ENCODE results near the gene PDK2. TPM values are rescaled to one million over a fixed set of nuclear protein-coding genes. Genes with fewer than 3 reads are reported as not detected.
A peak's percentile ranks its signal among the peaks of the same experiment; 100 is the strongest.

The PDK2 gene
- total RNA-seq, 6 experiments from 2014 or later: 26.6 to 35.6 (median 29.6) TPM

DNA sequence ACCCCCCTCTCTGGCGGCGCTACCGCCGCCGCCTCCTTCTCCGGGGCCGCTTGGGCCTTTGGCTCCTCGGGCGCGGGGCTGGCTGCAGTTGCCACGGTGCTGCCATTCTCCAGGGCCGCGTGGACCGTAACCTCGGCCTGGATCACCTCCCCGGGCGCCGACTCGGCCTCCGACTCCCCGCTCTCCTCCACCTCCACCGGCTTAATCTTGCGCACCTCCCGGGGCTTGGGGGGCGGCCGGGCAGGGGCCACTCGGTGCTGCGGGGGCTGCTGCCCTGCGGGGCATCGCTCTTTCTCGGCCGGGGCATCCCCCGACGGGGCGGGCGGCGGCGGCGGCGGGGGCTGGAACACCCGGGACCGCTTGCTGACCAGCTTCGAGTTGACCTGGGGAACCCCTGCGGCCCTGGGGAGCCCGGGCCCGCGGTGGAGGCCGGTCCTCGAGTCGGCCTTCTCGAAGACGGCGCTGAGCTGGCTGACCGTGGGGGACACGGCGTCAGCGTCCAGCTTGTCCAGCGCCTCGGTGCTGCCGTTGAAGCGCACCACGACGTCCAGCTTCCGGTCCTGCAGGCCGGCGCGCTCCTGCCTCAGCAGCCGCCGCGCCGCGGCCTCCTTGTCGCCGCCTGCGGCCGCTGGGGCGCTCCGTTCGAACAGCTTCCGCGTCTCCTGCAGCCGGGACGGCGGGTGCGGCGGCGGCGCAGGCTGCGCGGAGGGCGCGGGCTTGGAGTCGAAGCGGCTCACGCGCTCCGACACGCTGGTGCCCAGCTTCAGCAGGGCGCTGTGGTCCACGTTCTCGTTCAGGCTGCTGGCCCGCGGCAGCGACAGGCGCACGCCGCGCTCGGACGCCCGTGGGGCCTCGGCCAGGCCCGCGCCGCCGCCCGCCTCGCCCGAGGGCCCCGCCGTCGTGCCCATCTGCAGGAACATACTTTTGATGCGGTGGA lies 54.5 kb downstream of the PDK2 start:
- Mint-ChIP-seq H3K4me1 (ENCODE audit: low read depth) (peaks cover 50% of the 10 kb centered on the region), H3K4me3 (peak overlapping the region; percentile 94), H3K27me3 (ENCODE audit: insufficient read depth) (peaks cover 2% of the 10 kb centered on the region), H3K36me3 (ENCODE audit: low read depth) (0 out of 2 replicates have a peak, but pooled peaks cover under 1% of the 10 kb centered on the region), H3K9me3 (no peaks in the 10 kb centered on the region), H3K27ac (peak overlapping the region; percentile 87)
- TF ChIP-seq, protein P1, sequence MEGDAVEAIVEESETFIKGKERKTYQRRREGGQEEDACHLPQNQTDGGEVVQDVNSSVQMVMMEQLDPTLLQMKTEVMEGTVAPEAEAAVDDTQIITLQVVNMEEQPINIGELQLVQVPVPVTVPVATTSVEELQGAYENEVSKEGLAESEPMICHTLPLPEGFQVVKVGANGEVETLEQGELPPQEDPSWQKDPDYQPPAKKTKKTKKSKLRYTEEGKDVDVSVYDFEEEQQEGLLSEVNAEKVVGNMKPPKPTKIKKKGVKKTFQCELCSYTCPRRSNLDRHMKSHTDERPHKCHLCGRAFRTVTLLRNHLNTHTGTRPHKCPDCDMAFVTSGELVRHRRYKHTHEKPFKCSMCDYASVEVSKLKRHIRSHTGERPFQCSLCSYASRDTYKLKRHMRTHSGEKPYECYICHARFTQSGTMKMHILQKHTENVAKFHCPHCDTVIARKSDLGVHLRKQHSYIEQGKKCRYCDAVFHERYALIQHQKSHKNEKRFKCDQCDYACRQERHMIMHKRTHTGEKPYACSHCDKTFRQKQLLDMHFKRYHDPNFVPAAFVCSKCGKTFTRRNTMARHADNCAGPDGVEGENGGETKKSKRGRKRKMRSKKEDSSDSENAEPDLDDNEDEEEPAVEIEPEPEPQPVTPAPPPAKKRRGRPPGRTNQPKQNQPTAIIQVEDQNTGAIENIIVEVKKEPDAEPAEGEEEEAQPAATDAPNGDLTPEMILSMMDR (IDR thresholded peaks at IDR 0.05): 0 out of 2 replicates have a peak, but pooled peaks have one; percentile 15
- DNase-seq: no peak

DNA sequence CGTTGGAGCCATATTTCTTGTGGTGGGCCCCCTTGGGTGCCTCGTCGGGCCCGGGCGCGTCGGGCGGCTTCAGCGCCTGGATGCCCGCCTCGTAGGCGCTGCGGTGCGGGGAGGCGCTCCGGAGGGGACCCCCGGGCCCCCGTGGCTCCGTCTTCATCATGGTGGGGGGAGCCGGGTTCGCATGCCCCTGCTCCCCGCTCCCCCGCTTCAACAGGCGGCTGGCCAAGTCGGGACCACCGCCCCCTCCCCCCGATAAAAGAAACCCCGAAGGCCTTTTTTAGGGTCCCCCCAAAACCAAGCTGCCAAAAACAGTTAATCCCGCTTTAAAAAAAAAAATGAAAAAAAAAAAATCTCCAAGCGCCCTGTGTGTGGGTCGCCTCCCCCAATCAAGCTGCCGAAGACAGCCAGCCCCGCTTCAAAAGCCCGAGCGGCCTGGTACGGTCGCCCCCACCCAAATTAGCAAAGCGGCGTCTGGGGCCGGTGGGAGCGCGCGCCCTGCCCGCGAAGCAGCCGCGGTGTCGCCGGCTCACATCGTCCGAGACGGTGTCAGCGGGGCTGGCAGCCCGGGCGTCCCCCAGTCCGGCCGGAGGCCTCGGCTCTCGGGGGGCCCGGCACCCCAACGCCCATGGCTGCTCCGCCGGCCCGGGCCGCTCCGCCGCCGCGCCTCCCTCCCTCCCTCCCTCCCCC lies 55.3 kb downstream of the PDK2 start, which contains the start of gene PPP1R9B:
Gene PPP1R9B (minus strand): TSS at position 324 of the 687 bp plus-strand sequence. CDS start 164 bp downstream, at position 160.
- no peak for DNase-seq
- H3K36me3 Mint-ChIP-seq (ENCODE audit: low read depth): no peaks in the 10 kb centered on the region
- H3K4me1 Mint-ChIP-seq (ENCODE audit: low read depth): peaks cover 50% of the 10 kb centered on the region
- H3K9me3 Mint-ChIP-seq: no peaks in the 10 kb centered on the region
- peak within 1 kb of the TSS; percentile 94 for H3K4me3 Mint-ChIP-seq
- TF ChIP-seq, protein P1 (IDR thresholded peaks at IDR 0.05): no peak
- peaks cover 2% of the 10 kb centered on the region for H3K27me3 Mint-ChIP-seq (ENCODE audit: insufficient read depth)
- H3K27ac Mint-ChIP-seq: peak within 1 kb of the TSS; percentile 97

DNA sequence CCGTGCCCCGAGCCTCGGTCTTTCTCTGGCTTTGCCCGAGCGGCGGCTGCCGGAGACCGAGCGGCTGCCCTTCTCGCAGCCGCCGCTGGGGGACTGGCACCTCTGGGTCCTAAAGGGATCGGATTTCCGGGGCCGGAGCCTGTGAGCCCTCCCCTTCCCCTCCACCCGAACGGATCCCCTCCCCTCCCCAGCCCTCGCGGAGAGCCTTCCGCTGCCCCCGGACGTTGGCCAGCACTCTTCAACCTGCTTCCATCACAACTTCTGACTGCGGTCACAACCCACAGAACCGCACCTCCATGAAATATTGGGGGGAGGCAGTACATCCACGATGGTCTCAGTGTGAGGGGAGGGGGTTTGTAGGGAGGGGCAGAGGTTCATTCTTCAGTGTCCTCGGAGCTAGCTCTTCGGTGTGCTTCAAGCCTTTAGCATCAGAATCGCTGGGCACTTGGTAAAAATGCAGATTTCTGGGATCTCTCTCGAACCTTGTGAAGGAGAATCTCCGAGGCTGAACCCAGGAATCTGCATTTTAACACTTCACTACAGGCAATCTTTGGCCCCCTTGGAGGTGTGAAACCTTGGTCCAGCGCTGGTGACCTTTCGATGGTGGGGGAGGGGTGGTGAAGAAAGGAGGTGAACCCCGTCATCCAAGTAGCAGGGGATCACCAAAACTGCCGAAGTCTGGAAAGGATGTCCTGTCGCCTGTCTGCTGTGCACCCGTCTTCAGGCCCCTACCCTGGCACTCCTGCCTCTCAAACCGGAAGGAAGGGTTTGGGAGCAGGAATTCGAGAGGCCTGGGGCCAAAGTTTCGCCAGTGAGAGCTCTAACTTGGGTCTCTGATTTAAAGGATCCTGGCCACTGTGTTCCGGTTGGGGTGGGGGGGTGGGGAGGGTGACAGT lies 56.1 kb downstream of the PDK2 start:
- DNase-seq: peak; percentile 85
- no peaks in the 10 kb centered on the region for H3K36me3 Mint-ChIP-seq (ENCODE audit: low read depth)
- peak overlapping the region; percentile 92 for H3K4me3 Mint-ChIP-seq
- H3K9me3 Mint-ChIP-seq: no peaks in the 10 kb centered on the region
- peak overlapping the region; percentile 97 for H3K27ac Mint-ChIP-seq
- peaks cover 47% of the 10 kb centered on the region for H3K4me1 Mint-ChIP-seq (ENCODE audit: low read depth)
- H3K27me3 Mint-ChIP-seq (ENCODE audit: insufficient read depth): peaks cover 2% of the 10 kb centered on the region
- TF ChIP-seq, protein P1 (IDR thresholded peaks at IDR 0.05): peak; percentile 78

DNA sequence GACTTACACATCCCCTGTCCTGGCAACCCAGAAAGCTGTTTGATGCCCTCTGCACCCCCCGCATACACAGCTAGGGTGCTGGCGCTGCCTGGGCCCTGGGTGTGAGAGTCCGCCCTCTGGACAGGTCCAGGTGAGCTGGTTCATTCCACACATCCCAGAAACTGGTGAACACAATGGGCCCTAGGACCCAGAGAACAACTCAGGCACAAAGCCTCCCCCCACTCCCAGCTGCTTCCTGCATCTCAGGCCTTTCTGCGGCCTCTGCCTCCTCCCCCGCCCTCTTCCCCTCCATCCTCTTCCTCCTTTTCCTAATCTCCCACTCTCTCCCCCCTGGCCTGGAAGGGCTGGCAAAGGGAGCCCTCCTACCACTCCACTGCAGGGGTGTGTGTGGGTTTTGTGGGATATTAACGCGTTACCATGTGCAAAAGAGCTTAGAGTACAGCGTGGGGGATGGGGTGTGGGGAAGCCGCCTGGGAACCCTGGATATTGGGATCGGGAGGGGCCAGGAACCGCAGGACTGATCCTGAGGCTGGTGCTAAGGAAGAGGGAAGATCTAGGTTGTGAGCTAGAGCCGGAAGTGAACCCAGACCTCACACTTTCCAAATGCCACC lies 56.9 kb downstream of the PDK2 start:
- Mint-ChIP-seq H3K9me3 (no peaks in the 10 kb centered on the region), H3K36me3 (ENCODE audit: low read depth) (no peaks in the 10 kb centered on the region), H3K4me3 (peak overlapping the region; percentile 92), H3K27me3 (ENCODE audit: insufficient read depth) (peaks cover 2% of the 10 kb centered on the region), H3K4me1 (ENCODE audit: low read depth) (peaks cover 39% of the 10 kb centered on the region), H3K27ac (peak overlapping the region; percentile 97)
- peak; percentile 81 for DNase-seq
- TF ChIP-seq, protein P1 (IDR thresholded peaks at IDR 0.05): no peak
